Activated T-helper 2 cell treated with anti-CD3 and anti-CD28 coated beads, Interferon-gamma antibody, Interleukin-2, Interleukin-4, amounts not matched to agents 10 μg/mL and 5 μg/mL and 100 μg/mL, durations not matched to agents 14 hours and 24 hours and 36 hours (primary cell): ENCODE measurements around the gene PTPRN2. TPM values are rescaled to one million over a fixed set of nuclear protein-coding genes. Genes with fewer than 3 reads are reported as not detected.

ENCODE experiments used
- DNase-seq: peaks from one replicate; pipeline ENCODE4 v3.0.0; 2021; ENCODE audit warnings: low spot score
- H3K27ac Mint-ChIP-seq: one replicate; pipeline ENCODE4 v1.8.0; 2021; ENCODE audit warnings: mixed read lengths
- H3K27me3 Mint-ChIP-seq: one replicate; pipeline ENCODE4 v1.8.0; 2021; ENCODE audit warnings: low read depth, mixed read lengths
- H3K36me3 Mint-ChIP-seq: one replicate; pipeline ENCODE4 v1.8.0; 2021; ENCODE audit warnings: low read depth, mixed read lengths
- H3K4me1 Mint-ChIP-seq: one replicate; pipeline ENCODE4 v1.8.0; 2021; ENCODE audit warnings: low read depth, mixed read lengths
- H3K4me3 Mint-ChIP-seq: one replicate; pipeline ENCODE4 v1.8.0; 2021; ENCODE audit warnings: low read depth, mild to moderate bottlenecking, moderate library complexity, mixed read lengths
- H3K9me3 Mint-ChIP-seq: one replicate; pipeline ENCODE4 v1.8.0; 2021; ENCODE audit warnings: mixed read lengths
- intact Hi-C: fragments of 100-400 bp; cut with micrococcal nuclease; formaldehyde crosslinking; loops from one replicate; pipeline ENCODE4 v1.15.1; 2023
- total RNA-seq: library from RNA; stranded (reverse); gene quantifications from 2 replicates; pipeline ENCODE4 v1.2.3, GENCODE V29; 2022

Gene PTPRN2
- total RNA-seq, 1 donor from 2014 or later = 1.3 TPM

DNA sequence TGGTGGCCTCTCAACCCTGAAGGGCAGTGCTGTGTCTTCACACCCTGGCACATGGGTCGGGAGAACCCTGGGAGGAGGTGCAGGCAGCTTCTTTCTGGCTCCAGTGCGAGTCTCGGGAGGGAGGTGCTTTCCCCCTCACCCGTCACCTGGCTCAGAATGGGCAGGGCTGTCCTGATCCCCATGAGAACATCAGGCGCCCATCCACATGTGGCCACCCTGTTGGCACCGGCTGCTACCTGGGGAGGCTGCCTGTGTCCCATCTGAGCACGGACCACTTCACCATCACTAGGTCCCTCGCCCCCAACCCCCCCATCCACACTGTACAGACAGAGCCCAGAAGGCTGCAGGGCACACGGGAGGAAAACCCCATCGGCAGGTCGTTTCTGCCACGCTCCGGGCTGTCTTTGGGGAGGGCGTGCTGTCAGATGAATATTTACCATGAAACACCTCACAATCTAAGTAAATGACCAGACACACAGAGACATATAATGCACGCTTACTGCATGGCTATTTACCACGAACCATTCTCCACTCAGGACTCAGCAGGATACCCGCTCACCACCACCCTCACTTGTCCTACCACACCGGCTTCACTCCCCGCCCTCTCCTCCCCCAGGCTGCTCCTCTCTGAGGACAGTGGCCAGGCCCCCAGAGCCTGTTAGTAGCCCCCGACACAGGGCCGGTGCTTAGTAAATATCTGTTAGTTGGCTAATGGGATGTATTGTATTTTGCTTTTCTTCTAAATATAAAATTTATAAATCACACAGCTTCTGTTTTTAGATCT, 968.6 kb downstream of the PTPRN2 start:
- no peak for DNase-seq
- intact Hi-C loops = no loop called here
- peaks cover 13% of the 10 kb centered on the region for H3K4me1 Mint-ChIP-seq
- no peak overlapping the region for H3K4me3 Mint-ChIP-seq
- H3K36me3 Mint-ChIP-seq = no peaks in the 10 kb centered on the region
- H3K27me3 Mint-ChIP-seq = no peaks in the 10 kb centered on the region
- H3K9me3 Mint-ChIP-seq = no peaks in the 10 kb centered on the region
- no peak overlapping the region for H3K27ac Mint-ChIP-seq

DNA sequence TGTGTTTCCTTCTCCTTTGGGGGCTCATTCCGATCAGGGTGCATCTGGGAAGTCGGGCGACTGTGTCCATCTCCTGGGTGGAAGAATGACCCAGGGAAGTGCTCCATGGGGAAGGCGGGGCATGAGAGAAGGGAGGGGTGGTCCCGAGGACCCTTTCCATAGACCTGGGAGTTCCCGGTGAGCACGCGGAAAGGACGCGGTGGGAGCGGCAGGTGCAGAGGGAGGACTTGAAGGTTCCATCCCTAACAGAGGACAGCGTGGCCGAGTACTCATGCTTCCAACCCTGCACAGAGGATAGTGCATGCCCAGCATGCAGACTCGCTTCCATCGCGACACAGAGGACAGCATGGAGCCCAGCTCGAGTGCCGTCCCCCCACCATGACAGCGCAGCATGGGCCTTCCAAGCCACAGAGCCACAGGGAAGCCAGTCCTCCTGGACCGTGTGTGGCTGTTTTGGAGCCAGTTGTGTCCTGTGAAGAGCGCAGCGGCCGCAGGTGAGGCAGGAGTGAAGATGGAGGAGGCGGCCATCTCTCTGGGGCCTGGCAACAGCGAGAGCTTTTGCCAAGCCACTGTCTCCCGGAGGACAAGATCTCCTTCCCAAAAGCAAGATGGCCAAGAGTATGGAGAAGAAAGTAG, 969.4 kb downstream of the PTPRN2 start:
- H3K4me1 Mint-ChIP-seq = peaks cover 7% of the 10 kb centered on the region
- intact Hi-C loops = no loop called here
- H3K27me3 Mint-ChIP-seq = peaks cover 2% of the 10 kb centered on the region
- no peaks in the 10 kb centered on the region for H3K9me3 Mint-ChIP-seq
- H3K4me3 Mint-ChIP-seq = no peak overlapping the region
- H3K36me3 Mint-ChIP-seq = no peaks in the 10 kb centered on the region
- DNase-seq = no peak
- H3K27ac Mint-ChIP-seq = no peak overlapping the region

GRCh38 chr7:157617401-157617800, 970.2 kb downstream of the PTPRN2 start:
- Mint-ChIP-seq H3K4me3 (no peak overlapping the region), H3K27ac (no peak overlapping the region), H3K27me3 (peaks cover 2% of the 10 kb centered on the region), H3K9me3 (no peaks in the 10 kb centered on the region), H3K36me3 (no peaks in the 10 kb centered on the region), H3K4me1 (peaks cover 9% of the 10 kb centered on the region)
- DNase-seq = no peak
- intact Hi-C loops = no loop called here

- intact Hi-C loops = no loop called here
- Mint-ChIP-seq H3K27ac (no peak overlapping the region), H3K4me3 (no peak overlapping the region), H3K9me3 (no peaks in the 10 kb centered on the region), H3K27me3 (peaks cover 2% of the 10 kb centered on the region), H3K36me3 (no peaks in the 10 kb centered on the region), H3K4me1 (peaks cover 9% of the 10 kb centered on the region)
- no peak for DNase-seq
Observed at GRCh38 chr7:157616931-157617330, 970.7 kb downstream of the PTPRN2 start.

DNA sequence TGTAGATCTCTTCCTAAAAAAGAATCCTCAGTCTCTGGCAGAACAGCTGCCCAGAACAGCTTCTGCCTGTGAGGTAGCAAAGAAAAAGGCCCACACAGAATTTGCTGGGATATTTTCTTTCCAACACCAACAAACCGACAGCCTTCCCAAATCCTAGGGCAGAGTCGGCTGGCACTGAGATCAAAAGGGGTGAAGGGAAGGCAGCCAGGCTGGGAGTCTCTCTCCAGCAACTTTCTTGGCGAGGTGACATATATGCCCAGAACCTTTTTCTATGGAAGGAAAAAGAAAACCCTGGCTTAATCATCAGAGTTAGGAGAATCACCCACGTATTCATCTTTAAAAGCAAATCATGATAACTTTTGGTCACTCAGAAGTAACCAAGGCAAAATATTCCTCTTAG, 971.2 kb downstream of the PTPRN2 start:
- Mint-ChIP-seq H3K4me1 (peaks cover 5% of the 10 kb centered on the region), H3K27me3 (peaks cover 2% of the 10 kb centered on the region), H3K27ac (no peak overlapping the region), H3K4me3 (no peak overlapping the region), H3K9me3 (no peaks in the 10 kb centered on the region), H3K36me3 (no peaks in the 10 kb centered on the region)
- intact Hi-C loops = no loop called here
- no peak for DNase-seq

DNA sequence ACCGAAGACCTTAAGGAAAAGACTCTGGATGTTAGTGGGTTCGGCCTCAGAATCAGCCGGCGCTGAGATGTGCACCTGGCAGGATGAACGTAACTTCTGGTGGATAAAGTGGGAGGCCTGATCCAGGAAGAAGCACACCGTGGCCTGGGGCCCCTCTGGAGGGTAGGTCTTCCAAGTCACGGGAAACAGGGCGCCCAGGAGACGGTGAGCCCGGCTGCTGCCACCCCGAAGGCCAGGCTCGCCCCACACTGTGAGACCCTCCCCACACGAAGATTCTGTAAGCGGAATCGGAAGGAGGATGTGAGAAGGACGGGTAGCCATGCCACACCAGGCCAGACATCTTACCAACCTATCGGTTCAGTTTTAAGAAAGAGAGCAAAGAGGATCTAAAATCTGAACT, 971.8 kb downstream of the PTPRN2 start:
- Mint-ChIP-seq H3K36me3 (no peaks in the 10 kb centered on the region), H3K4me3 (no peak overlapping the region), H3K4me1 (peaks cover 5% of the 10 kb centered on the region), H3K27me3 (peaks cover 2% of the 10 kb centered on the region), H3K9me3 (no peaks in the 10 kb centered on the region), H3K27ac (no peak overlapping the region)
- intact Hi-C loops = no loop called here
- no peak for DNase-seq

- H3K27me3 Mint-ChIP-seq = peaks cover 2% of the 10 kb centered on the region
- DNase-seq = no peak
- H3K36me3 Mint-ChIP-seq = no peaks in the 10 kb centered on the region
- no peak overlapping the region for H3K4me3 Mint-ChIP-seq
- peaks cover 5% of the 10 kb centered on the region for H3K4me1 Mint-ChIP-seq
- intact Hi-C loops = no loop called here
- no peaks in the 10 kb centered on the region for H3K9me3 Mint-ChIP-seq
- H3K27ac Mint-ChIP-seq = no peak overlapping the region
Observed at GRCh38 chr7:157615101-157615817, 972.4 kb downstream of the PTPRN2 start.

- no peak for DNase-seq
- H3K27ac Mint-ChIP-seq = no peak overlapping the region
- peaks cover 2% of the 10 kb centered on the region for H3K27me3 Mint-ChIP-seq
Observed at GRCh38 chr7:157614457-157615020, 973.1 kb downstream of the PTPRN2 start.

GRCh38 chr7:157613575-157614322, 973.9 kb downstream of the PTPRN2 start:
- H3K4me3 Mint-ChIP-seq = no peak overlapping the region

More at GRCh38 chr7:157614457-157615020, 973.1 kb downstream of the PTPRN2 start:
- peaks cover 5% of the 10 kb centered on the region for H3K4me1 Mint-ChIP-seq
- H3K4me3 Mint-ChIP-seq = no peak overlapping the region
- H3K9me3 Mint-ChIP-seq = no peaks in the 10 kb centered on the region
- intact Hi-C loops = loop anchor here (5.0 kb wide), 1 partner anchor 122 kb away; no protein-coding TSS in a partner anchor
- no peaks in the 10 kb centered on the region for H3K36me3 Mint-ChIP-seq

GRCh38 chr7:157612664-157613561, 974.7 kb downstream of the PTPRN2 start:
- peak overlapping the region; percentile 50 for H3K27ac Mint-ChIP-seq
- no peaks in the 10 kb centered on the region for H3K9me3 Mint-ChIP-seq
- intact Hi-C loops = loop anchor here (5.0 kb wide), 1 partner anchor 121 kb away; no protein-coding TSS in a partner anchor
- H3K4me3 Mint-ChIP-seq = peak overlapping the region; percentile 81
- H3K36me3 Mint-ChIP-seq = no peaks in the 10 kb centered on the region
- peaks cover 5% of the 10 kb centered on the region for H3K4me1 Mint-ChIP-seq
- H3K27me3 Mint-ChIP-seq = peaks cover 2% of the 10 kb centered on the region
- DNase-seq = peak; percentile 65

More at GRCh38 chr7:157613575-157614322, 973.9 kb downstream of the PTPRN2 start:
- Mint-ChIP-seq H3K4me1 (peaks cover 5% of the 10 kb centered on the region), H3K27ac (no peak overlapping the region), H3K9me3 (no peaks in the 10 kb centered on the region), H3K27me3 (peaks cover 2% of the 10 kb centered on the region), H3K36me3 (no peaks in the 10 kb centered on the region)
- intact Hi-C loops = loop anchor here (5.0 kb wide), 1 partner anchor 121 kb away; no protein-coding TSS in a partner anchor
- DNase-seq = no peak

DNA sequence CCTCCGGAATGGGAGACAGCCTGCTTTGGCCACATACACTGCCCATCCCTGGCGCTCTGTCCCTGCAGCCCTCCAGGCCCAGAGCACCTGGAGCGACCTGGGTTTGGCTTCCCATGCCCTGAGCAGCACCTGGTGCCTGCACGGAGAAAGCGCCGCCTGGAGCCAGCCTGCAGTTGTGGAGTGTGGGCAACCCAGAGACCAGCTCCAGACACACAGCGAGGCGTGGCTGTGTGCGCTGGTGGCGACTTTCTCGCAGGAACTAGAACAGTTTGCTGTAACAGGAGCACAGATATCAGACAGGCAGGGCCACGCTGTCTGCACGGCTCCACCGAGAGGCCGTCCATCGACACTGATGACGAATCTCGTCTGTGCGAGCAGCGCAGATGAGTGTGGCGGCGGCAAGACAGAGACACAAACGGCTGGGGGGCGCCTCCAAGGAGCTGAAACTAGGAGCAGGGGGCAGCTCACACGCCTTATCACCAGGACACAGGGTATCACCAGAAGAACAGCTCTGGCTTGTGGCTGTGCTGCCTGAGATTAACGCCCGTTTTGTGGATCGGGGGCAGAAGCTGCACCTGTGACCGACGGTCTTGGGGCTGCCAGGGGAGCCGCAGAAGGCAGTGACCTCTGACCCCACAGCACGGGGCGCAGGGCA, 975.5 kb downstream of the PTPRN2 start:
- peaks cover 5% of the 10 kb centered on the region for H3K4me1 Mint-ChIP-seq
- no peak for DNase-seq
- peak overlapping the region; percentile 50 for H3K27ac Mint-ChIP-seq
- peak overlapping the region; percentile 81 for H3K4me3 Mint-ChIP-seq
- H3K27me3 Mint-ChIP-seq = peaks cover 2% of the 10 kb centered on the region
- intact Hi-C loops = loop anchor here (5.0 kb wide), 1 partner anchor 120 kb away; no protein-coding TSS in a partner anchor
- no peaks in the 10 kb centered on the region for H3K36me3 Mint-ChIP-seq
- H3K9me3 Mint-ChIP-seq = no peaks in the 10 kb centered on the region
